ENCODE results near the gene MAP2K5. TPM values are rescaled to one million over a fixed set of nuclear protein-coding genes. Genes with fewer than 3 reads are reported as not detected.

Gene MAP2K5
- total RNA-seq, 1 experiment from 2014 or later: 13.6 TPM

DNA sequence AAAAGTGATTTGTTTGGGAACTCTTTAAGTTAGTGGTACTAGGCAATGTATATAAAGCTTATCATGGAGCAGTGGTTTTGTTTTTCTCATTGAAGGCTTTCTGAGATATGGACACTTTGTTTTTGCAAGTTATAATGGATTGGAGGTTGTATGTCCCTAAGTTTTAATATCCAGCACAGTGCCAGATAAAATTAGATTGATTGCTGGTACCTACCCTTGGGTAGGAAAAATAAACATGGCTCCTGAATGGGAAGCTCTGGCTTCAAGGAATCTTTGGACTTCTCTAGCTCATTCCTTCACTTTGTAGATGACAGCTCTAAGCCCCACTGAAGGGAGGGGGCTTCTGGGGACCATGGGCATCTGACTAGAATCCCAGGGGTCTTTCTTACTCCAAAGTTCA is 201.1 kb downstream of the MAP2K5 start:
- H3K4me3 Mint-ChIP-seq: no peak overlapping the region
- no peak overlapping the region for H3K27ac Mint-ChIP-seq
- H3K27me3 Mint-ChIP-seq (ENCODE audit: low read depth): no peaks in the 10 kb centered on the region
- DNase-seq (ENCODE audit: low spot score) (no peak), ATAC-seq (no peak)
- peaks cover 35% of the 10 kb centered on the region for H3K4me1 Mint-ChIP-seq
- ChIA-PET CTCF (no interaction called here), POLR2A (interaction anchor here (0.6 kb wide), 1 partner anchor 201 kb away, joined by 3 read pairs; the partner anchor contains the start of gene MAP2K5)
- H3K9me3 Mint-ChIP-seq: no peaks in the 10 kb centered on the region
- H3K36me3 Mint-ChIP-seq: no peaks in the 10 kb centered on the region
- TF ChIP-seq PRRX2 (CRISPR knock-in tag; IDR thresholded peaks at IDR 0.05): no peak
- no peak for TF ChIP-seq CREB1 (CRISPR knock-in tag; IDR thresholded peaks at IDR 0.05)
- TF ChIP-seq, protein P1, sequence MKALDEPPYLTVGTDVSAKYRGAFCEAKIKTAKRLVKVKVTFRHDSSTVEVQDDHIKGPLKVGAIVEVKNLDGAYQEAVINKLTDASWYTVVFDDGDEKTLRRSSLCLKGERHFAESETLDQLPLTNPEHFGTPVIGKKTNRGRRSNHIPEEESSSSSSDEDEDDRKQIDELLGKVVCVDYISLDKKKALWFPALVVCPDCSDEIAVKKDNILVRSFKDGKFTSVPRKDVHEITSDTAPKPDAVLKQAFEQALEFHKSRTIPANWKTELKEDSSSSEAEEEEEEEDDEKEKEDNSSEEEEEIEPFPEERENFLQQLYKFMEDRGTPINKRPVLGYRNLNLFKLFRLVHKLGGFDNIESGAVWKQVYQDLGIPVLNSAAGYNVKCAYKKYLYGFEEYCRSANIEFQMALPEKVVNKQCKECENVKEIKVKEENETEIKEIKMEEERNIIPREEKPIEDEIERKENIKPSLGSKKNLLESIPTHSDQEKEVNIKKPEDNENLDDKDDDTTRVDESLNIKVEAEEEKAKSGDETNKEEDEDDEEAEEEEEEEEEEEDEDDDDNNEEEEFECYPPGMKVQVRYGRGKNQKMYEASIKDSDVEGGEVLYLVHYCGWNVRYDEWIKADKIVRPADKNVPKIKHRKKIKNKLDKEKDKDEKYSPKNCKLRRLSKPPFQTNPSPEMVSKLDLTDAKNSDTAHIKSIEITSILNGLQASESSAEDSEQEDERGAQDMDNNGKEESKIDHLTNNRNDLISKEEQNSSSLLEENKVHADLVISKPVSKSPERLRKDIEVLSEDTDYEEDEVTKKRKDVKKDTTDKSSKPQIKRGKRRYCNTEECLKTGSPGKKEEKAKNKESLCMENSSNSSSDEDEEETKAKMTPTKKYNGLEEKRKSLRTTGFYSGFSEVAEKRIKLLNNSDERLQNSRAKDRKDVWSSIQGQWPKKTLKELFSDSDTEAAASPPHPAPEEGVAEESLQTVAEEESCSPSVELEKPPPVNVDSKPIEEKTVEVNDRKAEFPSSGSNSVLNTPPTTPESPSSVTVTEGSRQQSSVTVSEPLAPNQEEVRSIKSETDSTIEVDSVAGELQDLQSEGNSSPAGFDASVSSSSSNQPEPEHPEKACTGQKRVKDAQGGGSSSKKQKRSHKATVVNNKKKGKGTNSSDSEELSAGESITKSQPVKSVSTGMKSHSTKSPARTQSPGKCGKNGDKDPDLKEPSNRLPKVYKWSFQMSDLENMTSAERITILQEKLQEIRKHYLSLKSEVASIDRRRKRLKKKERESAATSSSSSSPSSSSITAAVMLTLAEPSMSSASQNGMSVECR (CRISPR knock-in tag; IDR thresholded peaks at IDR 0.05; ENCODE audit: borderline replicate concordance): no peak
- no peak for TF ChIP-seq ZNF121 (CRISPR knock-in tag; IDR thresholded peaks at IDR 0.05)
- TF ChIP-seq GRHL2 (CRISPR knock-in tag; IDR thresholded peaks at IDR 0.05; ENCODE audit: insufficient replicate concordance, severe bottlenecking): no peak
- TF ChIP-seq, protein P2, sequence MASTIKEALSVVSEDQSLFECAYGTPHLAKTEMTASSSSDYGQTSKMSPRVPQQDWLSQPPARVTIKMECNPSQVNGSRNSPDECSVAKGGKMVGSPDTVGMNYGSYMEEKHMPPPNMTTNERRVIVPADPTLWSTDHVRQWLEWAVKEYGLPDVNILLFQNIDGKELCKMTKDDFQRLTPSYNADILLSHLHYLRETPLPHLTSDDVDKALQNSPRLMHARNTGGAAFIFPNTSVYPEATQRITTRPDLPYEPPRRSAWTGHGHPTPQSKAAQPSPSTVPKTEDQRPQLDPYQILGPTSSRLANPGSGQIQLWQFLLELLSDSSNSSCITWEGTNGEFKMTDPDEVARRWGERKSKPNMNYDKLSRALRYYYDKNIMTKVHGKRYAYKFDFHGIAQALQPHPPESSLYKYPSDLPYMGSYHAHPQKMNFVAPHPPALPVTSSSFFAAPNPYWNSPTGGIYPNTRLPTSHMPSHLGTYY (CRISPR knock-in tag; IDR thresholded peaks at IDR 0.05): no peak
- TF ChIP-seq FOXP1 (CRISPR knock-in tag; IDR thresholded peaks at IDR 0.05; ENCODE audit: borderline replicate concordance): no peak
- no peak for TF ChIP-seq IRF2 (CRISPR knock-in tag; IDR thresholded peaks at IDR 0.05; ENCODE audit: borderline replicate concordance, low read depth)
- no peak for TF ChIP-seq FOXJ3 (CRISPR knock-in tag; IDR thresholded peaks at IDR 0.05; ENCODE audit: borderline replicate concordance)
- TF ChIP-seq SMAD3 (CRISPR knock-in tag; IDR thresholded peaks at IDR 0.05; ENCODE audit: borderline replicate concordance): no peak
- no peak for TF ChIP-seq TEAD1 (CRISPR knock-in tag; IDR thresholded peaks at IDR 0.05)
- TF ChIP-seq, protein P3, sequence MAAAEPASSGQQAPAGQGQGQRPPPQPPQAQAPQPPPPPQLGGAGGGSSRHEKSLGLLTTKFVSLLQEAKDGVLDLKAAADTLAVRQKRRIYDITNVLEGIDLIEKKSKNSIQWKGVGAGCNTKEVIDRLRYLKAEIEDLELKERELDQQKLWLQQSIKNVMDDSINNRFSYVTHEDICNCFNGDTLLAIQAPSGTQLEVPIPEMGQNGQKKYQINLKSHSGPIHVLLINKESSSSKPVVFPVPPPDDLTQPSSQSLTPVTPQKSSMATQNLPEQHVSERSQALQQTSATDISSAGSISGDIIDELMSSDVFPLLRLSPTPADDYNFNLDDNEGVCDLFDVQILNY (CRISPR knock-in tag; IDR thresholded peaks at IDR 0.05): no peak
- TF ChIP-seq ELF4 (CRISPR knock-in tag; IDR thresholded peaks at IDR 0.05; ENCODE audit: low read depth): no peak
- no peak for TF ChIP-seq NFE2L1 (CRISPR knock-in tag; IDR thresholded peaks at IDR 0.05)

DNA sequence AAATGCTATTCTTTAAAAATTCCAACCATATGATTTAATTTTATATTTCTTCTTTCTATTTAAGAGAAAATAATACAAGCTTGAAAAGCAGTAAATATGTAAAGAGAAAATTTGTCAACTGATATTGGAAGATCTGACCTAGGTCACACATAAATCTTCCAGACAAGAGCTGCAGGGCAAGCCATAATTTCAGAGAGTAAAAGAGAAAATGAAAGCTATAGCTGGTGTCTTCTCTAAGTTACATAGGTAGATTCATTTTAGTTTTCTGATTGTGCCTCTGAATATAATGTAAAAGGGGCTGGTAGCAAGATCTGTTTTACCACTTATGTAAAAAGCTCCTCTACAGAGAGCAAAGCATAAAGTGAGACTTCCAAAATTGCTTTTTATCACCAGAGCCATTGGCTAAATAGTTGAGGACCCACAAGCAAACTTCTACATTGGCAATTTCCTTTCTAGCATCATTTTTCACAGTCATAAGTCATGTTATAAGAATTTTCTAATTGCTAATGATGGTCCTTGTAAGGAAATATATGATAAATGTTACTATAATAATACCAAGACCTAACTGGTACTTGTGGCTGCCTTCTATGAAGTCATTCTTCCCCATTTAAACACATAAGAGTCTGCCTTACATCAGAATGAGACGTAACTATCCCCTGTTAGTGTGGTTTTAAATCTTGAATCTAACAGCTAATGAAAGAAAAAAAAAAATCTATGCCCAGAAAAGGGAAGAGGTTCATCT is 202.0 kb downstream of the MAP2K5 start:
- ChIA-PET POLR2A (interaction anchor here (0.6 kb wide), 1 partner anchor 282 kb away, joined by 3 read pairs; no protein-coding TSS in a partner anchor), CTCF (interaction anchor here (0.8 kb wide), 1 partner anchor 173 kb away, joined by 3 read pairs; no protein-coding TSS in a partner anchor)
- ATAC-seq (no peak), DNase-seq (ENCODE audit: low spot score) (no peak)
- peaks cover 39% of the 10 kb centered on the region for H3K4me1 Mint-ChIP-seq
- no peaks in the 10 kb centered on the region for H3K27me3 Mint-ChIP-seq (ENCODE audit: low read depth)
- no peaks in the 10 kb centered on the region for H3K9me3 Mint-ChIP-seq
- no peak overlapping the region for H3K4me3 Mint-ChIP-seq
- H3K27ac Mint-ChIP-seq: no peak overlapping the region
- H3K36me3 Mint-ChIP-seq: no peaks in the 10 kb centered on the region
- TF ChIP-seq, protein P4, sequence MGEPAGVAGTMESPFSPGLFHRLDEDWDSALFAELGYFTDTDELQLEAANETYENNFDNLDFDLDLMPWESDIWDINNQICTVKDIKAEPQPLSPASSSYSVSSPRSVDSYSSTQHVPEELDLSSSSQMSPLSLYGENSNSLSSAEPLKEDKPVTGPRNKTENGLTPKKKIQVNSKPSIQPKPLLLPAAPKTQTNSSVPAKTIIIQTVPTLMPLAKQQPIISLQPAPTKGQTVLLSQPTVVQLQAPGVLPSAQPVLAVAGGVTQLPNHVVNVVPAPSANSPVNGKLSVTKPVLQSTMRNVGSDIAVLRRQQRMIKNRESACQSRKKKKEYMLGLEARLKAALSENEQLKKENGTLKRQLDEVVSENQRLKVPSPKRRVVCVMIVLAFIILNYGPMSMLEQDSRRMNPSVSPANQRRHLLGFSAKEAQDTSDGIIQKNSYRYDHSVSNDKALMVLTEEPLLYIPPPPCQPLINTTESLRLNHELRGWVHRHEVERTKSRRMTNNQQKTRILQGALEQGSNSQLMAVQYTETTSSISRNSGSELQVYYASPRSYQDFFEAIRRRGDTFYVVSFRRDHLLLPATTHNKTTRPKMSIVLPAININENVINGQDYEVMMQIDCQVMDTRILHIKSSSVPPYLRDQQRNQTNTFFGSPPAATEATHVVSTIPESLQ (CRISPR knock-in tag; IDR thresholded peaks at IDR 0.05): no peak
- TF ChIP-seq, protein P5, sequence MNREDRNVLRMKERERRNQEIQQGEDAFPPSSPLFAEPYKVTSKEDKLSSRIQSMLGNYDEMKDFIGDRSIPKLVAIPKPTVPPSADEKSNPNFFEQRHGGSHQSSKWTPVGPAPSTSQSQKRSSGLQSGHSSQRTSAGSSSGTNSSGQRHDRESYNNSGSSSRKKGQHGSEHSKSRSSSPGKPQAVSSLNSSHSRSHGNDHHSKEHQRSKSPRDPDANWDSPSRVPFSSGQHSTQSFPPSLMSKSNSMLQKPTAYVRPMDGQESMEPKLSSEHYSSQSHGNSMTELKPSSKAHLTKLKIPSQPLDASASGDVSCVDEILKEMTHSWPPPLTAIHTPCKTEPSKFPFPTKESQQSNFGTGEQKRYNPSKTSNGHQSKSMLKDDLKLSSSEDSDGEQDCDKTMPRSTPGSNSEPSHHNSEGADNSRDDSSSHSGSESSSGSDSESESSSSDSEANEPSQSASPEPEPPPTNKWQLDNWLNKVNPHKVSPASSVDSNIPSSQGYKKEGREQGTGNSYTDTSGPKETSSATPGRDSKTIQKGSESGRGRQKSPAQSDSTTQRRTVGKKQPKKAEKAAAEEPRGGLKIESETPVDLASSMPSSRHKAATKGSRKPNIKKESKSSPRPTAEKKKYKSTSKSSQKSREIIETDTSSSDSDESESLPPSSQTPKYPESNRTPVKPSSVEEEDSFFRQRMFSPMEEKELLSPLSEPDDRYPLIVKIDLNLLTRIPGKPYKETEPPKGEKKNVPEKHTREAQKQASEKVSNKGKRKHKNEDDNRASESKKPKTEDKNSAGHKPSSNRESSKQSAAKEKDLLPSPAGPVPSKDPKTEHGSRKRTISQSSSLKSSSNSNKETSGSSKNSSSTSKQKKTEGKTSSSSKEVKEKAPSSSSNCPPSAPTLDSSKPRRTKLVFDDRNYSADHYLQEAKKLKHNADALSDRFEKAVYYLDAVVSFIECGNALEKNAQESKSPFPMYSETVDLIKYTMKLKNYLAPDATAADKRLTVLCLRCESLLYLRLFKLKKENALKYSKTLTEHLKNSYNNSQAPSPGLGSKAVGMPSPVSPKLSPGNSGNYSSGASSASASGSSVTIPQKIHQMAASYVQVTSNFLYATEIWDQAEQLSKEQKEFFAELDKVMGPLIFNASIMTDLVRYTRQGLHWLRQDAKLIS (CRISPR knock-in tag; IDR thresholded peaks at IDR 0.05; ENCODE audit: borderline replicate concordance): no peak
- TF ChIP-seq FOXJ3 (CRISPR knock-in tag; IDR thresholded peaks at IDR 0.05; ENCODE audit: borderline replicate concordance) (no peak), MXD4 (CRISPR knock-in tag; IDR thresholded peaks at IDR 0.05; ENCODE audit: borderline replicate concordance) (no peak), RORB (CRISPR knock-in tag; IDR thresholded peaks at IDR 0.05) (no peak), ATF1 (CRISPR knock-in tag; IDR thresholded peaks at IDR 0.05) (no peak)
- TF ChIP-seq, protein P6, sequence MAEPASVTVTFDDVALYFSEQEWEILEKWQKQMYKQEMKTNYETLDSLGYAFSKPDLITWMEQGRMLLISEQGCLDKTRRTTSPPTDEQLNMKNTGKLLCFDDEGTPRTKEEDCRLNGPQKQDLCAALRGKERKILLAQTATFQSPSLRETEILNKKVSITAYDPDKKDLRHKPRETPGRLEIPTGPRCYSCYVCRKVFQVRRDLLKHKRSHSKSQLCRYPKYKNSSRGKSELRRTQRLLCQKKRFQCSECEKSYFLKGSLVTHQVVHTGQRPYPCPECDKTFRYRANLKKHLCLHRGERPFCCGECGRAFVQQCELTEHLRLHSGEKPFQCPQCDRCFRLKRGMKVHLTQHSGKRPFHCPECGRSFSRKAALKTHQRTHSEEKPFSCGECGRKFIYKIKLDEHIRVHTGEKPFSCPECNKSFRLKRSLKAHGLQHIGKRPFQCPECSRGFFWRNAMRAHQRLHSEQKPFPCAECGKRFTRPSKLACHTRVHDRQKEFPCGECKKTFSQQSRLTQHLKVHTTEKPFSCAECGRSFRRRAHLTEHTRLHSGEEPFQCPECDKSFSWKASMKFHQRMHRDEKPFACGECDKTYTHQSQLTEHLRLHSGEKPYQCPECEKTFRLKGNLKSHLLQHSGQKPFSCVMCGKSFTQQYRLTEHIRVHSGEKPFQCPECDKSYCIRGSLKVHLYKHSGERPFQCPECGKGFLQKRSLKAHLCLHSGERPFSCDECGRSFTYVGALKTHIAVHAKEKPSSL (CRISPR knock-in tag; conservative IDR thresholded peaks at IDR 0.05): no peak

All from WTC11 (cell line).